HepG2 (cell line): ENCODE results near the gene ZNF32. TPM values are rescaled to one million over a fixed set of nuclear protein-coding genes. Genes with fewer than 3 reads are reported as not detected.

ENCODE experiments used
- BORCS8-MEF2B ChIP-seq: sonication (generic); formaldehyde crosslinking; IDR thresholded peaks from 2 replicates; pipeline ENCODE4 v1.8.0; 2022; ENCODE audit warnings: mild to moderate bottlenecking, missing genetic modification reagents
- E2F5 ChIP-seq: sonication (generic); formaldehyde crosslinking; conservative IDR thresholded peaks from 2 replicates; pipeline ENCODE4 v1.4.0; 2020; ENCODE audit warnings: missing genetic modification reagents
- FOXA1 ChIP-seq, 2 experiments: fragments of 450-650 bp in 1 of 2; sonication (generic) in 1 of 2; formaldehyde crosslinking in 1 of 2; IDR thresholded peaks; 2 replicates each; pipeline versions ENCODE4 v1.4.0 to v1.6.1; 2016 to 2020; ENCODE audit warnings: missing genetic modification reagents in 1 of 2
- GMEB1 ChIP-seq: sonication (generic); formaldehyde crosslinking; IDR thresholded peaks from 2 replicates; pipeline ENCODE4 v1.5.1; 2020; ENCODE audit warnings: missing genetic modification reagents, mild to moderate bottlenecking, borderline replicate concordance
- IRF1 ChIP-seq: sonication (generic); formaldehyde crosslinking; IDR thresholded peaks from 2 replicates; pipeline ENCODE4 v1.4.0; 2020; ENCODE audit warnings: low read depth, mild to moderate bottlenecking, missing genetic modification reagents
- ISL2 ChIP-seq: sonication (generic); formaldehyde crosslinking; IDR thresholded peaks from 2 replicates; pipeline ENCODE4 v1.5.0; 2020; ENCODE audit warnings: missing genetic modification reagents
- MAX ChIP-seq: IDR thresholded peaks from 2 replicates; pipeline ENCODE4 v1.6.1; 2012; ENCODE audit warnings: inconsistent platforms
- MEIS1 ChIP-seq: sonication (generic); formaldehyde crosslinking; IDR thresholded peaks from 2 replicates; pipeline ENCODE4 v1.9.0; 2021; ENCODE audit warnings: mild to moderate bottlenecking, missing genetic modification reagents, moderate library complexity, borderline replicate concordance
- MTF1 ChIP-seq: sonication (generic); formaldehyde crosslinking; IDR thresholded peaks from 2 replicates; pipeline ENCODE4 v1.5.0; 2020; ENCODE audit warnings: missing genetic modification reagents
- NR2C2 ChIP-seq: sonication (generic); formaldehyde crosslinking; IDR thresholded peaks from 2 replicates; pipeline ENCODE4 v1.4.0; 2020; ENCODE audit warnings: missing genetic modification reagents, mild to moderate bottlenecking, moderate library complexity, borderline replicate concordance
- POLR2AphosphoS2 ChIP-seq: IDR thresholded peaks from 2 replicates; pipeline ENCODE4 v1.6.1; 2011; ENCODE audit warnings: low read depth, low read length, improper control_type of control experiment
- POLR2G ChIP-seq: fragments of 200-400 bp; formaldehyde crosslinking; IDR thresholded peaks from 2 replicates; pipeline ENCODE4 v1.6.1; 2018; ENCODE audit warnings: mild to moderate bottlenecking, low read depth, low read length, moderate library complexity
- PTBP1 ChIP-seq: fragments of 200-400 bp; formaldehyde crosslinking; IDR thresholded peaks from 2 replicates; pipeline ENCODE4 v1.6.1; 2018; ENCODE audit warnings: low read length, low read depth; ENCODE audit not compliant: poor library complexity, severe bottlenecking
- SKI ChIP-seq: fragments of 450-650 bp; IDR thresholded peaks from one replicate; pipeline ENCODE4 v1.6.1; 2018; ENCODE audit warnings: mild to moderate bottlenecking; ENCODE audit not compliant: partially characterized antibody
- ZBTB7B ChIP-seq: sonication (generic); formaldehyde crosslinking; IDR thresholded peaks from 2 replicates; pipeline ENCODE4 v1.4.0; 2020; ENCODE audit warnings: missing genetic modification reagents
- ZFY ChIP-seq: sonication (generic); formaldehyde crosslinking; IDR thresholded peaks from 2 replicates; pipeline ENCODE4 v1.4.0; 2020; ENCODE audit warnings: missing genetic modification reagents
- ZKSCAN1 ChIP-seq: fragments of 150-350 bp; IDR thresholded peaks from 2 replicates; pipeline ENCODE4 v1.6.1; 2014; ENCODE audit warnings: low read length
- ZNF235 ChIP-seq: sonication (generic); formaldehyde crosslinking; IDR thresholded peaks from 2 replicates; pipeline ENCODE4 v1.8.1; 2023; ENCODE audit warnings: mild to moderate bottlenecking, missing genetic modification reagents, borderline replicate concordance
- ZNF281 ChIP-seq: sonication (generic); formaldehyde crosslinking; IDR thresholded peaks from 2 replicates; pipeline ENCODE4 v1.4.0; 2020; ENCODE audit warnings: missing genetic modification reagents, borderline replicate concordance
- ZNF343 ChIP-seq: sonication (generic); formaldehyde crosslinking; IDR thresholded peaks from 2 replicates; pipeline ENCODE4 v1.4.0; 2020; ENCODE audit warnings: mild to moderate bottlenecking, missing genetic modification reagents
- ZNF484 ChIP-seq: sonication (generic); formaldehyde crosslinking; IDR thresholded peaks from 2 replicates; pipeline ENCODE4 v1.5.1; 2020; ENCODE audit warnings: mild to moderate bottlenecking, low read depth, missing genetic modification reagents, borderline replicate concordance
- ZNF547 ChIP-seq: sonication (generic); formaldehyde crosslinking; IDR thresholded peaks from 2 replicates; pipeline ENCODE4 v1.5.1; 2020; ENCODE audit warnings: mild to moderate bottlenecking, missing genetic modification reagents
- ZNF563 ChIP-seq: sonication (generic); formaldehyde crosslinking; IDR thresholded peaks from 2 replicates; pipeline ENCODE4 v1.8.0; 2022; ENCODE audit warnings: mild to moderate bottlenecking, moderate library complexity, missing genetic modification reagents
- ZNF709 ChIP-seq: sonication (generic); formaldehyde crosslinking; IDR thresholded peaks from 2 replicates; pipeline ENCODE4 v1.5.0; 2020; ENCODE audit warnings: mild to moderate bottlenecking, missing genetic modification reagents
- polyA plus RNA-seq, 8 experiments: library from polyadenylated mRNA; depleted of rRNA in 3 of 8; stranded (reverse) in 7 of 8; unstranded in 1 of 8; fragments of >200 nt; fragmentation: Illumina TruSeq in 4 of 8; extraction: Trizol in 4 of 8; gene quantifications; 2 replicates each; pipeline versions ENCODE4 v1.2.1 to v1.2.3, GENCODE V29; 2011 to 2016; ENCODE audit warnings: low read depth in 4 of 8, missing spikeins in 1 of 8, mixed read lengths in 1 of 8; ENCODE audit not compliant: insufficient read depth in 1 of 8
- total RNA-seq, 5 experiments: library from RNA; depleted of rRNA; stranded (reverse); fragments of >200 nt; fragmentation: Illumina TruSeq; extraction: Trizol; gene quantifications; 2 replicates each; pipeline ENCODE4 v1.2.3, GENCODE V29; 2016; ENCODE audit warnings: low read depth in 1 of 5

ZNF32 gene
- total and polyA plus RNA-seq, 2 of the 13 experiments (the other 11 are each of a cell fraction or from before 2014, with no cell fraction given), result 12.5 to 16.9 TPM

- TF ChIP-seq NR2C2 (CRISPR knock-in tag), result peak; percentile 78
- TF ChIP-seq E2F5 (CRISPR knock-in tag), result no peak
- TF ChIP-seq MEIS1 (CRISPR knock-in tag), result no peak
- TF ChIP-seq ZNF235 (CRISPR knock-in tag), result no peak
- TF ChIP-seq IRF1, result no peak
- 0 out of 2 replicates have a peak, but pooled peaks have one; percentile 39 for TF ChIP-seq BORCS8-MEF2B (CRISPR knock-in tag)
- no peak for TF ChIP-seq SKI
- no peak for TF ChIP-seq MTF1 (CRISPR knock-in tag)
- TF ChIP-seq ZNF563 (CRISPR knock-in tag), result peak; percentile 62; the same call in 1 of the 2 replicates
- TF ChIP-seq ZNF343 (CRISPR knock-in tag), result no peak
- no peak for TF ChIP-seq FOXA1 (IDR thresholded peaks at IDR 0.05)
- TF ChIP-seq FOXA1 (CRISPR knock-in tag; IDR thresholded peaks at IDR 0.05), result no peak
- no peak for TF ChIP-seq PTBP1
- TF ChIP-seq GMEB1 (CRISPR knock-in tag), result peak; percentile 75
- no peak for TF ChIP-seq ISL2
- no peak for TF ChIP-seq ZNF281 (CRISPR knock-in tag)
- peak; percentile 55; the same call in 1 of the 2 replicates for TF ChIP-seq MAX
- no peak for TF ChIP-seq ZNF484 (CRISPR knock-in tag)
- TF ChIP-seq ZBTB7B (CRISPR knock-in tag), result no peak
- TF ChIP-seq ZKSCAN1, result no peak
- no peak for TF ChIP-seq POLR2AphosphoS2
- TF ChIP-seq ZNF709, result peak; percentile 31; the same call in 1 of the 2 replicates
- TF ChIP-seq ZFY, result peak; percentile 97
- peak; percentile 58 for TF ChIP-seq POLR2G
- TF ChIP-seq ZNF547 (CRISPR knock-in tag), result peak; percentile 59; the same call in 1 of the 2 replicates
These were observed at the start of gene ZNF32 (continued) for GRCh38 chr10:43648398-43649184.
